Measurements from ENCODE around the gene GALK1.
"Not testable (repeated sequence)": the region's sequence is repeated elsewhere in the genome, so short reads cannot be mapped to it uniquely, and the experiment has no call there.

Gene GALK1

DNA sequence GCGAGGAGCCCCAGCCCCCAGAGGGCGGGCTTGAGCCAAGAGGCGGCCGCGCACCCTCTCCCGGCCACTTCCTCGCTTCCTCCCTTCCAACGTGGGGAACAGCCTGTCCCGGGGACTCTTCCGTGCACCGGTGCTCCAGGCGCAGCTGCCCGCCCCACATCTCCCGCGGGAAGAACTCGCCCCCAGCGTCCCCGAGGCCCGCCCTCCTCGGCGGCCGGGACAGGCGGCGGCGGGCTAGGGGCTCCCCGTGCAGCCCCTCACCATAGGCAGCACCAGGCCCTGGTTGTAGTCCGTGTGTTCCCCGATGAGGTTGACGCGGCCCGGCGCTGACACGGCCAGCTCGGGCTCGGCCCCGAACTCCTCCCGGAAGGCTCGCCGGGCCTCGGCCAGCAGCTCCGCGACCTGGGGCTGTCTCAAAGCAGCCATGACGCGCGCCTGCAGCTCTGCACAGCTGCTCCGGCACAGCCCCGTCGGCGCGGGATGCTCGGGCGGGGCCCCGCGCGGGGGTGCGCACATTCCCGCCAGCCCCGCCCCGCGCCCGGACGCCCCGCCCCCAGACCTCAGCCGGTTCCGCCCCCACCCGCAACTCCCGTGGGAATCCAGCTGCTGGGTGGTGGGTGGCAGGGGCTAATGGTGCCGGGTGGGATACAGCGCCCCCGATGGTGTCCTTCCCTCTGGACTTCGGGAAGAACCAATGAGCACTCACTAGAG, at the start of gene GALK1:
TSS of gene GALK1 (minus strand) at position 482 of the 711 bp plus-strand sequence. CDS start at position 426, 56 bp downstream.
- DNase-seq (ENCODE audit: low spot score): peak; percentile 71

DNA sequence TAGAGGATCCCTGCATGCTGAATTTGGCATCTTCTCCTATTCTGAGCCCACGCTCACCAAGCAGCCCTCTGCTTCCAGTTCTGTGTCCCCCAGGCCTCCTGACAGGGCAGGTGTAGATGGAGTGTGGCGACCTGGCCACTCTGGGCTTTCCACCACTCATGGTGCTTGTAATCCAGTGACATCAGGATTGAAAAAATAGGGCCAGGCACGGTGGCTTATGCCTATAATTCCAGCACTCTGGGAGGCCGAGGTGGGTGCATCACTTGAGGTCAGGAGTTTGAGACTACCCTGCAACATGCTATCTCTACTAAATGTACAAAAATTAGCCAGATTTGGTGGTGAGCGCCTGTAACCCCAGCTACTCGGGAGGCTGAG, 49.0 kb upstream of the GALK1 start:
- no peak for DNase-seq (ENCODE audit: low spot score)

DNA sequence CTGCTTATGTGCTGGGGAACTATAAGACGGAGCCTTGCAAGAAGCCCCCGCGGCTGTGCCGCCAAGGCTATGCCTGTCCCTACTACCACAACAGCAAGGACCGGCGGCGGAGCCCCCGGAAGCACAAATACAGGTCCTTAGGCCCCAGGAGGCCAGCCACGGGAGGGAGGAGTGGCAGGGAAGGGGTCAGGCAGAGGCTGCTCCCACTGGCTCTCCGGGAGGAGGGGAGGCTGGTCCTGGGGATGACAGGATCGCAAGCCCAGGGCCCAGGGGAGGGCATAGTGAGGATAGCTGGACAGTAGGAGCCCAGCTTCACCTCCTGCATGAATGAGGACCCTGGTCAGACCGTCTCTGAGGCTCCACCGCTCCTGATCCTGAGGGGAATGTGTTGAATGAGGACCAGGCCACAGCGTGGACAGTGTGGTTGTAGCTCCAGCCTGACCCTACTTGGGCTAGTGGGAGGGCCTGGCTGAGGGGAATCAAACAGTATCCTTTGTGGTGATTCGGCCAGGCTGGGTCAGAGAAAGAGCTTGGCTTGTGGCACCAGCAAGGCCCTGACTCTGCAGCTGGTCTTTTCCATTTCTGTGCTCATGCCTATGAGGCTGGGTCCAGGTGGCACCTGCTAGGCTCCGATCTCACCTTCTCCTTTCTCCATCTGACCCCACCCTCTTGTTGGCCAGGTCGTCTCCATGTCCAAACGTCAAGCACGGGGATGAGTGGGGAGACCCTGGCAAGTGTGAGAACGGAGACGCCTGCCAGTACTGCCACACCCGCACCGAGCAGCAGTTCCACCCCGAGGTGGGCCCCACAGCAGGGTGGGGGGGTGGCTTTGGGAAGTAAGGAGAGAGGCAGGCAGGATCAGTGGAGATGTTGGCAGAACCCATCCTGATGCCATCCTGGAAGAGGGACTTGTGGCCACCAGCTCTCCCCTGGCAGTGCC, 48.4 kb upstream of the GALK1 start:
- no peak for DNase-seq (ENCODE audit: low spot score)

DNA sequence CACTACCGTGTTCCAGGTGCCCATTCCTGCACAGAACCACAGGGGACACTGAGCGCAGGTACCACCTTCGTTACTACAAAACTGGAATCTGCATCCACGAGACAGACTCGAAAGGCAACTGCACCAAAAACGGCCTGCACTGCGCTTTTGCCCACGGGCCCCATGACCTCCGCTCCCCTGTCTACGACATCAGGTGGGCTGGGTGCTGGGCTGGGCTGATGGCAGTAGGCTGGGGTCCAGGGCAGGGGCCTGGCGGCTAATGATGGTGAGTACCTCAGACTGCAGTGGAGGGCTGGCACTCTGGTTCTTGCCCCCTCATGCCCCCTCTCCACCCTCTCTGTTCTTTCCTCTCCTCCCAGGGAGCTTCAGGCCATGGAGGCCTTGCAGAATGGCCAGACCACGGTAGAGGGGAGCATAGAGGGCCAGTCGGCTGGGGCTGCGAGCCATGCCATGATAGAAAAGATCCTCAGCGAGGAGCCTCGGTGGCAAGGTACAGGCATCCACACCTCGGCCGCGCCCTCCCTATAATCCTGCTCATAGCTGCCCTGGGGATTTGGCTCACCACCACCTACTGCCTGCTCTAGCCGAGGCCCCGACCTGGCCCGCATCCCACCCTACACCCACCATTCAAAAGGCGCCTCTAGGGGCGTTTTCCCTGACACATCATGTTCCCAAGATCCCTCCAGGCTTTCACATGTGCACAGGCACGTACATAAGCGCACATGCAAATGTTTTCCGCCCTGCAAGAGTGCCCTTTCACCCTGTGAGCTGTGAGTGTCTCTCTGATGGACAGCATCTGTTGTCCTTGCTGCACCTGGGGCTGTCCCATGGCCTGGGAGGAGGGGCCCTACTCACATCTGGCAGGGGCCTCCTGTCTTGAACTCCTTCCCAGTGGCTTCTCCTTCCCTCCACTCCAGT, 47.4 kb upstream of the GALK1 start:
- no peak for DNase-seq (ENCODE audit: low spot score)

DNA sequence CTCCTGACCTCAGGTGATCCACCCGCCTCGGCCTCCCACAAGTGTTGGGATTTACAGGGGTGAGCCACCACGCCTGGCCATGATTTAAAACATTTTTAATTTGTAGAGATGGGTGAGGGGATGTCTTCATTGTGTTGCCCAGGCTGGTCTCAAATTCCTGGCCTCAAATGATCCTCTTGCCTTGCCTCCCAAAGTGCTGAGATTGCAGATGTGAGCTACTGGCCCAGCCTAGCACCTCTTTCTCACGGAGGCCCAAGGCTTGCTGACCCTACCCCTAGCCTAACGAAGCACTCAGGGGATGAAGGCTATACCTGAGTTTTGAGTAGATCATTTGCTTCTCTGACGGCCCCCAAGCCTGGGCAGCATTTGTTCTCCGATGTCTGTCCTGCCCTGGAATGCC, 46.2 kb upstream of the GALK1 start:
- no peak for DNase-seq (ENCODE audit: low spot score)

DNA sequence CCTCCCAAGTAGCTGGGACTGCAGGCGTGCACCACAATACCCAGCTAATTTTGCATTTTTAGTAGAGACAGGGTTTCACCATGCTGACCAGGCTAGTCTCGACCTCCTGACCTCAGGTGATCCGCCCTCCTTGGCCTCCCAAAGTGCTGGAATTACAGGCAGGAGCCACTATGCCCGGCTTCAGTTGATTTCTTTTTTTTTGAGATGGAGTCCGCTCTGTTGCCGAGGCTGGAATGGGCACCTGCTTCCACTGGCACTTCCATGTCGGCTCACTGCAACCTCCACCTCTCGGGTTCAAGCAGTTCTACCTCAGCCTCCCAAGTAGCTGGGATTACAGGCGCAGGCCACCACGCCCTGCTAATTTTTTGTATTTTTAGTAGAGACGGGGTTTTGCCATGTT, 45.8 kb upstream of the GALK1 start:
- DNase-seq (ENCODE audit: low spot score): not testable (repeated sequence)

DNA sequence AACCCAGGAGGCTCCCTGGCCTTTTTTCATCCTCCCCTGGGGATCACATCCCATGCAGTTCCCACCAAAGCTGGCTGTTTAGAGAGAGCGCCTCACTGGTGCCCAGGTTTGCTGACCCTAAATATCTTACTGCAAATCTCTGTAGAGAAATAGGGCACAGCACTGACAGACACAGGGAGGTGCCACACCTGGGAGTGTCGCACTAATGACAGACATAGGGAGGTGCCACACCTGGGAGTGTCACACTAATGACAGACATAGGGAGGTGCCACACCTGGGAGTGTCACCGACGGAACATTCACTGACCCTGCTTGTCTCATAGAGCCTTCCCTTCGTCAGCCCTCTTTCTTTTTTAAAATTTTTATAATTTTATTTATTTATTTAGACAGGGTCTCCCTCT, 45.2 kb upstream of the GALK1 start:
- no peak for DNase-seq (ENCODE audit: low spot score)

DNA sequence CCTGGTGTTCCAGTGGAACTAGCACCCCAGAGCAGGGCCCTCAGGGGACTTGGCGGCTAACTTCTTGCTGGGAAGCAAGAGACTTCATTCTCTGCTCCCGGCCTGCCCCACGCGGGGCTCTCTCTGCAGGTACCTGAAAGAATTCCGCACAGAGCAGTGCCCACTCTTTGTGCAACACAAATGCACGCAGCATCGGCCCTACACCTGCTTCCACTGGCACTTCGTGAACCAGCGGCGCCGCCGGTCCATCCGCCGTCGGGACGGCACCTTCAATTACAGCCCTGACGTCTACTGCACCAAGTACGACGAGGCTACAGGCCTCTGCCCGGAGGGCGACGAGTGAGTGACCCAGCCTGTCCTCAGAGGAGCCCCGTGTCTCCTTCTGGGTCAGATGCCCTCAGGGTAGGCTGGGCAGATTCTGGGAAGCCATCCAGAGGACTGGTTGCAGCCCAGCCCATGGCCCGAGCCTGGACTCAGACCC, 44.7 kb upstream of the GALK1 start:
- no peak for DNase-seq (ENCODE audit: low spot score)

DNA sequence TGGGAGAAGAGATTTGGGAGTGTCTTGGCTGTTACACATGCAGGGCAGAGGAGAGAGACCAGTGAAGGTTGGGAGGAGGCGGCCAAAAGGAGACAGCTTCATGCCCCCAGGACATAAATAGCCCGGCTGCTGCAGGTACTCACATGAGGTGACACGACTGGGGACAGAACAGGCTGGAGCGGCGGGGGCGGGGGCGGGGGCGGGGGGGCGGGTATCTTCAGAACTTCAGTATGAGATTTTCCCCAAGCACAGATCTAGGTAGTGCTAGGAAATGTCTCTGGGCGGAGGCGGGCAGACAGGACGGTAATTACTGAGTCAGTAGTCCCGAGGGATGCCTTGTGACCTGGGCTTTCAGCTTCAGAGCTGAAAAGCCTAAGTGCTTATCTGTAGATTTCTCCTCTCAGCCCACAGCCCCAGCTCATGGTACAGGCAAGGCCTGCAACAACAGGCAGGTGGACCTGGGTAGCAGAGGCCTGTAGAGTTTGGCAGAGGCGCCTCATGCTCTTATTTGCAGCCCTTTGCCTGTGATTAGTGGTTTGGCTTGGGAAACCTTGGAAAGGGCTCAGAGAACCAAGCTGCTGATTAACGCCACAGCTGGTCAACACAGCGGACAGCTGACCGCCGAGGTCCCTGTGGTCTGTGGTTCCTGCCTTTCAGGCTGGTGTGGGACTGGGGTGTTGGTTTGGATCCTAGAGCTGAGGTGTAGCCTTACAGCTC, 44.1 kb upstream of the GALK1 start:
- DNase-seq (ENCODE audit: low spot score): no peak

DNA sequence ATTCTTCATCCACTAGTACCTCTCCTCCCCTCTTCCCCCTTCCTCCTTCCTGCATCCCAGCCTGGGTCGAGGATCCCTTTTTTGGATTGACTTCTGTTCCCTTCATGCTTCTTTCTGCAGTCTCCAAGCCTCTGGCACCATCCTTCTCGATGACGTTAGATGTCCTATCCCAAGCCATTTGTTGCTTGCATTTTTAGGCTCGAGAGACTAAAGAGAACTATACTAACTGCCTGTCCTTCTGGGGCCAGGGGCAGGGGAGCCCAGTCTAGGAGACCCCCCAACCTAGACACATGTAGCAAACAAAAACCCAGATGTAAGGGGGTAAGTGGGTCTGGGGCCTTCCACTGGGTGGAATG, 43.5 kb upstream of the GALK1 start:
- no peak for DNase-seq (ENCODE audit: low spot score)

DNA sequence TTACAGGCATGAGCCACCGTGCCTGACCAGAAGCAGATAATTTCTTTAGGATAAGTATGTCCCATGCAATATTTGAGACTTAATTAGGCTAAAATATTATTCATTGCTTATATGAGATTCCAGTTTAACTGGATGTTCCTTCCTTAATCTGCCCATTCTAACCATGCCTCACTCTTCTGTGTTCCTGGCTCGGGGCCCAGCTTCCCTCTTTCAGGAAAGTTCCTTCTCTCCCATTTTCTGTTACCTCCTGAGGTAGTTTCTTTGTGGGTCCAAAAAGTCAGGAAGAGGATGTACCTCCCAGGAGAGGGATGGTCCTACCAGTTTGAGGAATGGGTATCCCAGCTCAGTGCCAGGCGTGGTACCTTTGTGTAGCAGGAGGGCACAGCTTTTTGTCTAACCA, 42.9 kb upstream of the GALK1 start:
- DNase-seq (ENCODE audit: low spot score): no peak

DNA sequence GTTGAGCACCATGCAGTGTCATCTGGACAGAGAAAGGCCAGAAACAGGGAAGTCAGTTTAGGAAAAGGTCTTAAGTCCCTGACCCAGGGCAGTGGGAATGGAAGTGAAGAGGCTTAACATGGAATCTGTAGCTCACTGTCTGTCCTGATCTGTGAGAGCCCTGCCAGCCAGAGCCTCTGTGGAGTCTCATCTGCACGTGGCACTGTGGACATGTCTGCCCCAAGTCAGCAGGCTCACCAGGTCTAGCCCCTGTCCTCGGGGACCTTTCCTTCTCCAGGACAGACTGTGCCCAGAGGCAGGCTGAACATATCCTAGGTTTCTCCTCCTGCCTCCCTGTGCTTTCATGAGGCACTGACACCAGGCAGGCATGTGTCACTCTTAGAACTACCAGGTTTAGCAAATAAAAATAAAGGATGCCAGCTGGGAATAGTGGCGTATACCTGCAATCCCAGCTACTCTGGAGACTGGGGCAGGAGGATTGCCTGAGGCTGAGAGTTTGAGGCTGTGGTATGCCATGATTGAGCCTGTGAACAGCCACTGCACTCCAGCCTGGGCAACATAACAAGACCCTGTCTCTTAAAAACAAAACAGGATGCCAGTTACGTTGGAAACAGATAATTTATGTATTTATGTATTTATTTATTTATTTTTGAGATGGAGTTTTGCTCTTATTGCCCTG, 42.0 kb upstream of the GALK1 start:
- DNase-seq (ENCODE audit: low spot score): no peak

DNA sequence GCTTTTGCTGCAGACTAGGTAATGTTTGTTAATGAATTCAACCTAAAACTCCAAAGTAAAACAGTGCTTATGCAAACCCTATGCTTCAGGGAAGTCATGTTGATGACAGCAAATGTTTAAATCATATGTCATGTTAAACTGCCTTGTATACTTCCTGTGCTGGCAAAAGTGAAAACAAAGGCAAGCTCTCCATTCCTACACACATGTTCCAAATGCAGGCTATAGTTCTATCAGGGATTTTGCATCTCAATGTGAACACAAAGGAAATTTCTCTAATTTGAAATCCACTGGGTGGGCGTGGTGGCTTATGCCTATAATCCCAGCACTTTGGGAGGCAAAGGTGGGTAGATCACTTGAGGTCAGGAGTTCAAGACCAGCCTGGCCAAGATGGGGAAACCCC, 38.9 kb upstream of the GALK1 start:
- DNase-seq (ENCODE audit: low spot score): no peak

DNA sequence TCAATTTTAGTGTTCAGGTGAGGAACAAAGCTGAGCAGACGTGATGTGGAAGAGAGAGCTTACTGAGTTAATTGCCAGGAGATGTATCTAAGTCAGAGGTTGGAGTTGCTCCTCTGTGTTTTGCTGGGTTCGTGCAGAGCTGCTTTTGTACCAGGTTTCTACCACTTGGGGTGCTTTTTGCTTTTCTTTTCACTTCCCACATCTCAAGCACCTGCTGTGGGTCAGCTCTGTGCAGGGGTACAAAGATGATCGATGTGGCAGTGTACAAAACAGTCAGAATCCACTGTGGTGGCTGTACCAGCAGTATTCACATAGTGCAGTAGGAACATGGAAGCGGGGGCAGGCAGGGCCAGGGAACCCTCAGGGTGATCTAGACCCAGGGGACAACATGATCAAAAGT, 34.4 kb upstream of the GALK1 start:
- no peak for DNase-seq (ENCODE audit: low spot score)

DNA sequence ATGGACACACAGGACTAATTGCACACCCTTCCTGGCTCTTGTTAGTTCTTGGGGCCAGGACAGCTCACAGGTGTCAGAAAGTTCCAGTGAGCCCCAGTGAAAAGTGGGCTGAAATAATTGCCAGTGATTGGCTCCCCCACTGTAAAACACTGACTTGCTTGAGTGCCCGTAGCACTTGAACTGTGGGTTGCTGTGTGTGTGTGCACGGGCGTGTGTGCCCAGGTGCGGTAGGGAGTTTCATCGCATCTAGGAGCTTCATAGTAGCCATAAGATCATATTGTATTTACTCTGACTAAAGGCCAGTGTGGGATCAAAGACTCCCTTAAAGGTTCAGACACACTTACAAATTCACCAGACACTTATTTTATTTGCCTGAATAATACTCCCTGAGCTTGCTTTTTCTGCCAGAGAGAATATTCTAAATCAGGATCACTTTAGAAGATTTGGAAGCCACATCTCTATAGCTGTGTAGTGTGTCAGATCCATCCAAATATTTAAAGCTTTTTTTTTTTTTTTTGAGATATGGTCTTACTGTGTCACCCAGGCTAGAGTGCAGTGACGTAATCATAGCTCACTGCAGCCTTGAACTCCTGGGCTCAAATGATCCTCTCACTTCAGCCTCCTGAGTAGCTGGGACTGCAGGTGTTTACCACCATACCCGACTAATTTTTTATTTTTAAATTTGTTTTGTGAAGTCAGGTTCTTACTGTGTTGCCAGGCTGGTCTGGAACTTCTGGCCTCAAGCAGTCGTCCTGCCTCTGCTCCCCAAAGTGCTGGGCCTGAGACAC, 31.0 kb upstream of the GALK1 start:
- no peak for DNase-seq (ENCODE audit: low spot score)

DNA sequence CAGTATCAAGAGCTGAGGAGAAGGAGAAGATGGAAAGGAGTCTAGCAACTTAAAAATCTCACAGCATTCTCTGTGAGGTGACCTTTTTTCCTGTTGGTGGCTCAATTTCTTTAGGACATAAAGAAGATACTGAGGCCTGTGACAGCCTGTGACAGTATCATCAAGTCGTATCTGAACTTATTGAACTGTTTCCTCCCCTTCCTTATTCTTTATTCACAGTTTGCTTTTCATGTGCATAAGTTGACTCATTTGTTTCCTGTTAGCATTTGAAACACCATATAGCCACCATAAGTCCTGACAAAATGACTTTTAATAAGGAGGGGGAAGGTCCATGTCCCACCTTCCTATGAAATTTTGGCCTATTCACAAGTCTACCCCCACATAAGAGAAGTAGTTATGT, 28.5 kb upstream of the GALK1 start:
- DNase-seq (ENCODE audit: low spot score): no peak

DNA sequence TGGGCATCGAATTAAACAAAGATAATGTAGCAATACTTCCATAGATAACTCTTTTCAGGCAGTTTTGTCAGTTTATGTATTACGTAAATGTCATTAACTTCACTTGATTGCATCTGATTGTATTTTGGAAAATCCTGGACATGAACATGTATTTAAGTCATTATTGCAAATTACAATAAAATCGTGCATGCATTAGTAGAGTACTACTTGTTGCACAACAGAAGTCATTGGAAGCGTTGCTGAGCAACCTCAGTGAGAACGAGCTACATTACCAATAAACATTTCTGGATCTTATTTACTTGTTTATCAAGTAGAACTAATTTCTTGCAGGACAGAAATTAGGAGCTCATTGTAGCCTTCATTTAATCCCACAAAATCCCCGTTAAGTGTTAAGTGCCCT, 26.3 kb upstream of the GALK1 start:
- DNase-seq (ENCODE audit: low spot score): no peak

DNA sequence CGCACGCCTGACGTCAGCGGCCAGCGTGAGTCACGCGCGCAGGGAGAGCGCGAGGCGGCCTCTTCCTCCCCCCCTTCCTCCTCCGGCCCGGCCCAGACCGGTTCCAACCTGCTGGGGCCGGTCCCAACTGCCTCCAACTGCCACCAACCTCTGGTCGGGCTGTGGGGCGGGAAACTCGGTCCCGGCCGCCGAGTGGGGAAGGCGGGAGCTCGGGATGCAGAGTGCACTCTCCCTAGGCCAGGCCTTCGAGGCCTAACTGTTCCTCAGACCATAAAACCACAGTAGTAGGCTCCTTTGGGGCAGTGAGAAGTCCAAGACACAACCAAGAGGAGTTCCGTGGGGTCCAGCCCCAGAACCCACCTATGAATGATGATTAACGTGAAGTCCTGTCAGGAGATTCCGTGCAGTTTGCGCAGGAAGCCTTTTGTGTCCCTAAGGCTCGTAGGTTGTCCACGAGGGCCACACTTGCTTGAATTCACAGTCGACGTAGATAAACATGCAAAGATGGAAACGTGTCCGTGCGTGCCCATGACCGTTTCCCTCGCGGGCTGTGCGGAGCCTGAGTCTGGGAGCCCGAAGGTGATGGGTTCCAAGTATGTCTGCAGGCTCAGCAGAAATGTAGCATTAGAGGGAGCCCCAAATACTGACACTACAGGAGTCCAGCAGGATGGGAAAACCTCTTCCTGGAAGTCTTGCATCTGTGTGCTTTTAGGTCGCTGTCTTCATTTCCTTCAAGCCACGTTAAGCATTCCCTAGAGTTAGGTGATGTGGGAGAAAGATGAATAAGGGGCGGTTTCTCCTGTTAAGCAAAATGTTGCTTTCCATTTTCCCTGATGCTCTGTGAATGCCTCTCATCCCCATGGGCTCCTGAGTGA, 20.3 kb upstream of the GALK1 start:
- DNase-seq (ENCODE audit: low spot score): peak; percentile 84

DNA sequence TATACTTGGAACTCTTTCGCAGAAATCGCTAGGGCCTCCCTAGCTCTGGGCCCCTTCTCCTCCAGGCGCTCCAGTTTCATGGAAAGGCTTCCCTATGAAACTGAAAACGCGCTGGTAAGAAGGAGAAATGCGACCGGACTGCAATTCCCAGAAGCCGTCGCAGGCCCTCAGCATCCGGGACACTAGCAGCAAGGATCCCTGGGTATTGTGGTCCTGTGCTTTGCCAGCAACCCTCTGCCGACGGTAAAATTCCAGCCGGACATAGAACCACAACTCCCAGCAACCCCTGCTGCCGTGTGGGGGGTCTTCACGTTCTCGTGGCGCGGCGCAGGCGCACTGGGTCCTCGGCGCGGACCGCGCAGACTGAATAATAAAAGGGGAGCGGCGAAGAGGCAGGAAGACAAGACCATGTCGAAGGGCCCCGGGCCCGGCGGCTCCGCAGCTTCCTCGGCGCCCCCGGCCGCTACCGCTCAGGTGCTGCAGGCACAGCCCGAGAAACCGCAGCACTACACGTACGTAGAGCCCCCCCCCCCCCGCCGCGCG, 19.6 kb upstream of the GALK1 start, which contains the start of gene UNK:
TSS of gene UNK (plus strand) at position 334 of the 543 bp plus-strand sequence. CDS start at position 409, 75 bp downstream.
- peak; percentile 98 for DNase-seq (ENCODE audit: low spot score)
